ENCODE measurements around the gene PDGFC.

The PDGFC gene

GRCh38 chr4:156798438-156798837 is 173.2 kb downstream of the PDGFC start:
- Histone ChIP-seq H3K9me3 (ENCODE audit: control extremely low read depth in 1 of 5, control insufficient read depth in 4 of 5, insufficient read depth in 2 of 5, low read depth in 1 of 5, low read length in 4 of 5) (no peaks in the 10 kb centered on the region), H3K36me3 (ENCODE audit: control insufficient read depth in 4 of 4, insufficient read depth in 4 of 4, low read length in 3 of 4) (peaks cover 0 to 2% (median 0%) of the 10 kb centered on the region in 4 experiments), H3K27me3 (replicated peaks in 2 of 5; ENCODE audit: control insufficient read depth in 4 of 5, insufficient read depth in 5 of 5, low read length in 4 of 5) (no peaks in the 10 kb centered on the region), H3K4me3 (ENCODE audit: control insufficient read depth in 1 of 7, extremely low read depth in 1 of 7, insufficient read depth in 4 of 7, low read depth in 2 of 7, low read length in 6 of 7) (no peak overlapping the region), H3K4me1 (ENCODE audit: control extremely low read depth in 1 of 4, control insufficient read depth in 4 of 4, insufficient read depth in 4 of 4, low read length in 3 of 4) (no peaks in the 10 kb centered on the region), H3K27ac (ENCODE audit: insufficient read depth in 1 of 2, low read depth in 1 of 2, low read length in 2 of 2, poor library complexity in 1 of 2, severe bottlenecking in 2 of 2) (no peak overlapping the region)
- no peak for DNase-seq
- POLR2A ChIA-PET = no interaction called here
- CTCF ChIA-PET = no interaction called here
- WGBS (ENCODE audit: insufficient coverage) = no CpG with 5 or more reads among the region's 1 CpG

- CTCF ChIA-PET = no interaction called here
These were observed 174.4 kb downstream of the PDGFC start for GRCh38 chr4:156797206-156797605.

DNA sequence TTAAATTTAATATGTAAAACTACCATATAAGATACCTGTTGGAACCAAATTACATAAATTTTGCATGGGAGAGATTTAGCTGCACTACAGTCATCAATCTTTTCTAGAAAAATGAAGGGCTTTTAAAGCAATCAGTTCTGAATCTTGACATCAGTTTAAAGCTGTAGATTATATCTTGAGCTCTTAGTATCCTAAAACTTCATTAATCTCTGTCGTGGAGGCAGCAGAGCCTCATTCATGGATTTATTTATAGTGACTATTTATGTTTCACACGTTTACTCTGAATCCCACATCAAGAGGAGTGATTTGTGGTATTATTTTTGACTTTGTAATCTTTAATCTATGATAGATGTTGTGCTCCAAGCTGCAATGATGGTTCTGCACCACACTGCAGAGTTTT is 175.9 kb downstream of the PDGFC start:
- Histone ChIP-seq H3K9me3 (ENCODE audit: control extremely low read depth in 1 of 5, control insufficient read depth in 4 of 5, insufficient read depth in 2 of 5, low read depth in 1 of 5, low read length in 4 of 5) (no peaks in the 10 kb centered on the region), H3K27ac (ENCODE audit: insufficient read depth in 1 of 2, low read depth in 1 of 2, low read length in 2 of 2, poor library complexity in 1 of 2, severe bottlenecking in 2 of 2) (no peak overlapping the region), H3K27me3 (replicated peaks in 2 of 5; ENCODE audit: control insufficient read depth in 4 of 5, insufficient read depth in 5 of 5, low read length in 4 of 5) (no peaks in the 10 kb centered on the region), H3K36me3 (ENCODE audit: control insufficient read depth in 4 of 4, insufficient read depth in 4 of 4, low read length in 3 of 4) (peaks cover 0 to 1% (median 0%) of the 10 kb centered on the region in 4 experiments), H3K4me3 (ENCODE audit: control insufficient read depth in 1 of 7, extremely low read depth in 1 of 7, insufficient read depth in 4 of 7, low read depth in 2 of 7, low read length in 6 of 7) (no peak overlapping the region), H3K4me1 (ENCODE audit: control extremely low read depth in 1 of 4, control insufficient read depth in 4 of 4, insufficient read depth in 4 of 4, low read length in 3 of 4) (peaks cover 0 to 3% (median 0%) of the 10 kb centered on the region in 4 experiments)
- CTCF ChIA-PET = interaction anchor here (1.7 kb wide), 1 partner anchor 19 kb away, joined by 6 read pairs; no protein-coding TSS in a partner anchor
- DNase-seq = no peak
- POLR2A ChIA-PET = interaction anchor here (0.9 kb wide), 1 partner anchor 83 kb away, joined by 4 read pairs; no protein-coding TSS in a partner anchor
- no CpG with 5 or more reads among the region's 2 CpGs for WGBS (ENCODE audit: insufficient coverage)

More at GRCh38 chr4:156797206-156797605, 174.4 kb downstream of the PDGFC start:
- DNase-seq = no peak
- POLR2A ChIA-PET = no interaction called here
- Histone ChIP-seq H3K27me3 (replicated peaks in 2 of 5; ENCODE audit: control insufficient read depth in 4 of 5, insufficient read depth in 5 of 5, low read length in 4 of 5) (no peaks in the 10 kb centered on the region), H3K4me1 (ENCODE audit: control extremely low read depth in 1 of 4, control insufficient read depth in 4 of 4, insufficient read depth in 4 of 4, low read length in 3 of 4) (no peaks in the 10 kb centered on the region), H3K36me3 (ENCODE audit: control insufficient read depth in 4 of 4, insufficient read depth in 4 of 4, low read length in 3 of 4) (peaks cover 0 to 2% (median 0%) of the 10 kb centered on the region in 4 experiments), H3K4me3 (ENCODE audit: control insufficient read depth in 1 of 7, extremely low read depth in 1 of 7, insufficient read depth in 4 of 7, low read depth in 2 of 7, low read length in 6 of 7) (no peak overlapping the region), H3K9me3 (ENCODE audit: control extremely low read depth in 1 of 5, control insufficient read depth in 4 of 5, insufficient read depth in 2 of 5, low read depth in 1 of 5, low read length in 4 of 5) (no peaks in the 10 kb centered on the region), H3K27ac (ENCODE audit: insufficient read depth in 1 of 2, low read depth in 1 of 2, low read length in 2 of 2, poor library complexity in 1 of 2, severe bottlenecking in 2 of 2) (no peak overlapping the region)
- WGBS (ENCODE audit: insufficient coverage) = 100% methylated on average over 1 of the region's 5 CpGs

DNA sequence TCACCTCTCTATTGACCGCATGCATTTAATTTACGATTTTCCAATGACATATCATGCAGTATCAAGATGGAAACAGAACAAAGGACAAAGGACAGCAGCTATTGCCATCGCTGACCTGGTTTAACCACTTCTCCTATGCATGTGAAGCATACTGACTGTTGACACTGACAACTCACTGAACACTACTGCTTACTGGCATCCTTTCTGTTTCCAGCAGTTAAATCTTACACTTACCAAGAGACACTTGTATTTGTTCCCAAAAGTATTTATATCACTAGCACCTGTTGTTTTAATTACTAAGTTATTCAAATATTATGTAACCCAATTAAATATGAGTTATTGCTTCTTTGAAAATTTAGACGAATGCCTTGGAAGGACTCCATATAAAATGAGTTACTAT is 176.7 kb downstream of the PDGFC start:
- Histone ChIP-seq H3K9me3 (ENCODE audit: control extremely low read depth in 1 of 5, control insufficient read depth in 4 of 5, insufficient read depth in 2 of 5, low read depth in 1 of 5, low read length in 4 of 5) (no peaks in the 10 kb centered on the region), H3K4me3 (ENCODE audit: control insufficient read depth in 1 of 7, extremely low read depth in 1 of 7, insufficient read depth in 4 of 7, low read depth in 2 of 7, low read length in 6 of 7) (no peak overlapping the region), H3K36me3 (ENCODE audit: control insufficient read depth in 4 of 4, insufficient read depth in 4 of 4, low read length in 3 of 4) (peaks cover 0 to 1% (median 0%) of the 10 kb centered on the region in 4 experiments), H3K27ac (ENCODE audit: insufficient read depth in 1 of 2, low read depth in 1 of 2, low read length in 2 of 2, poor library complexity in 1 of 2, severe bottlenecking in 2 of 2) (no peak overlapping the region), H3K4me1 (ENCODE audit: control extremely low read depth in 1 of 4, control insufficient read depth in 4 of 4, insufficient read depth in 4 of 4, low read length in 3 of 4) (peaks cover 0 to 3% (median 0%) of the 10 kb centered on the region in 4 experiments), H3K27me3 (replicated peaks in 2 of 5; ENCODE audit: control insufficient read depth in 4 of 5, insufficient read depth in 5 of 5, low read length in 4 of 5) (no peaks in the 10 kb centered on the region)
- POLR2A ChIA-PET = interaction anchor here (0.9 kb wide), 1 partner anchor 84 kb away, joined by 4 read pairs; no protein-coding TSS in a partner anchor
- CTCF ChIA-PET = interaction anchor here (1.7 kb wide), 1 partner anchor 19 kb away, joined by 6 read pairs; no protein-coding TSS in a partner anchor
- WGBS (ENCODE audit: insufficient coverage) = 100% methylated on average over 3 of the region's 4 CpGs
- DNase-seq = no peak

DNA sequence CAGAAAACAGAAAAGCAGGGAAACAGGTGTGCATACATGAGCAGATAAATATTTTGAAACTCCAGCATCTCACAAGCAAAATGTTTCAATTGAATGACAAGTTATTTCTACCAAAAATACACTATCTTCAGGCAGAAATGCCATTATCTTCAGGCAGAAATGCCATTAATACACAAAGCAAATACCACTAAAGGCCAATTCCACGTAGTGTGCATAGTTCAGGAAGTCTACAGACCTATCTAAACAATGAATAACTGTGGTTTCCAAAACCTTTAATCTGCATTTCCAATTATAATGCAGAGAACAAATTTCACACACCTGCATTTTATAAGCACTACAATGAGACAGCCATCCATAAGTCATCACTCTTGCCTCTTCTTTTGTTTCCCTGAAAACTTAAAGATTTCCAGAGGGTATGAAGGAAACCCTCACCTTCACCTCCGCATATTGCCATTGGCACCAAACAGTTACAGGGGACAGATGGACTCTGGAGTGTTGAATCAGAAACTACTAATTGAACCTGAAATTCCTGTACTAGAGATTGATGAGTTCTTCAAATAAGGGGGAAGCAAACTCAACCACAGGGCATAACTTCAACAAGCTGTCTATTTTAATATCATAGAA is 179.0 kb downstream of the PDGFC start:
- peaks cover 3 to 15% (median 7%) of the 10 kb centered on the region in 4 experiments for H3K4me1 ChIP-seq (ENCODE audit: control extremely low read depth in 1 of 4, control insufficient read depth in 4 of 4, insufficient read depth in 4 of 4, low read length in 3 of 4)
- ChIA-PET POLR2A (no interaction called here), CTCF (no interaction called here)
- no peaks in the 10 kb centered on the region for H3K9me3 ChIP-seq (ENCODE audit: control extremely low read depth in 1 of 5, control insufficient read depth in 4 of 5, insufficient read depth in 2 of 5, low read depth in 1 of 5, low read length in 4 of 5)
- no peaks in the 10 kb centered on the region for H3K27me3 ChIP-seq (replicated peaks in 2 of 5; ENCODE audit: control insufficient read depth in 4 of 5, insufficient read depth in 5 of 5, low read length in 4 of 5)
- 80% methylated on average over 1 of the region's 2 CpGs for WGBS (ENCODE audit: insufficient coverage)
- no peak overlapping the region for H3K4me3 ChIP-seq (ENCODE audit: control insufficient read depth in 1 of 7, extremely low read depth in 1 of 7, insufficient read depth in 4 of 7, low read depth in 2 of 7, low read length in 6 of 7)
- no peak for DNase-seq
- no peak overlapping the region for H3K27ac ChIP-seq (ENCODE audit: insufficient read depth in 1 of 2, low read depth in 1 of 2, low read length in 2 of 2, poor library complexity in 1 of 2, severe bottlenecking in 2 of 2)
- H3K36me3 ChIP-seq (ENCODE audit: control insufficient read depth in 4 of 4, insufficient read depth in 4 of 4, low read length in 3 of 4) = peaks cover 0 to 1% (median 0%) of the 10 kb centered on the region in 4 experiments

GRCh38 chr4:156790866-156791265 is 180.7 kb downstream of the PDGFC start:
- H3K4me1 ChIP-seq (ENCODE audit: control extremely low read depth in 1 of 4, control insufficient read depth in 4 of 4, insufficient read depth in 4 of 4, low read length in 3 of 4) = peaks cover 3 to 15% (median 7%) of the 10 kb centered on the region in 4 experiments
- 29% methylated on average over 1 of the region's 1 CpG for WGBS (ENCODE audit: insufficient coverage)
- H3K36me3 ChIP-seq (ENCODE audit: control insufficient read depth in 4 of 4, insufficient read depth in 4 of 4, low read length in 3 of 4) = peaks cover 0 to 1% (median 0%) of the 10 kb centered on the region in 4 experiments
- CTCF ChIA-PET = interaction anchor here (0.9 to 2.0 kb wide), 2 partner anchors 10 to 30 kb away, joined by 3 to 5 read pairs; no protein-coding TSS in a partner anchor
- H3K27ac ChIP-seq (ENCODE audit: insufficient read depth in 1 of 2, low read depth in 1 of 2, low read length in 2 of 2, poor library complexity in 1 of 2, severe bottlenecking in 2 of 2) = no peak overlapping the region
- H3K4me3 ChIP-seq (ENCODE audit: control insufficient read depth in 1 of 7, extremely low read depth in 1 of 7, insufficient read depth in 4 of 7, low read depth in 2 of 7, low read length in 6 of 7) = no peak overlapping the region
- no peaks in the 10 kb centered on the region for H3K27me3 ChIP-seq (replicated peaks in 2 of 5; ENCODE audit: control insufficient read depth in 4 of 5, insufficient read depth in 5 of 5, low read length in 4 of 5)
- DNase-seq = no peak
- POLR2A ChIA-PET = no interaction called here
- no peaks in the 10 kb centered on the region for H3K9me3 ChIP-seq (ENCODE audit: control extremely low read depth in 1 of 5, control insufficient read depth in 4 of 5, insufficient read depth in 2 of 5, low read depth in 1 of 5, low read length in 4 of 5)

GRCh38 chr4:156788782-156789181 is 182.8 kb downstream of the PDGFC start:
- DNase-seq = peak in 2 of 3 donors; percentile 39 to 60
- CTCF ChIA-PET = interaction anchor here (1.3 to 1.6 kb wide), 2 partner anchors 21 to 180 kb away, joined by 3 read pairs; no protein-coding TSS in a partner anchor
- Histone ChIP-seq H3K27me3 (replicated peaks in 2 of 5; ENCODE audit: control insufficient read depth in 4 of 5, insufficient read depth in 5 of 5, low read length in 4 of 5) (no peaks in the 10 kb centered on the region), H3K4me3 (ENCODE audit: control insufficient read depth in 1 of 7, extremely low read depth in 1 of 7, insufficient read depth in 4 of 7, low read depth in 2 of 7, low read length in 6 of 7) (no peak overlapping the region), H3K36me3 (ENCODE audit: control insufficient read depth in 4 of 4, insufficient read depth in 4 of 4, low read length in 3 of 4) (peaks cover 0 to 3% (median under 1%) of the 10 kb centered on the region in 4 experiments), H3K27ac (ENCODE audit: insufficient read depth in 1 of 2, low read depth in 1 of 2, low read length in 2 of 2, poor library complexity in 1 of 2, severe bottlenecking in 2 of 2) (no peak overlapping the region), H3K4me1 (ENCODE audit: control extremely low read depth in 1 of 4, control insufficient read depth in 4 of 4, insufficient read depth in 4 of 4, low read length in 3 of 4) (peaks cover 3 to 15% (median 7%) of the 10 kb centered on the region in 4 experiments), H3K9me3 (ENCODE audit: control extremely low read depth in 1 of 5, control insufficient read depth in 4 of 5, insufficient read depth in 2 of 5, low read depth in 1 of 5, low read length in 4 of 5) (no peaks in the 10 kb centered on the region)
- POLR2A ChIA-PET = interaction anchor here (0.9 kb wide), 1 partner anchor 49 kb away, joined by 3 read pairs; no protein-coding TSS in a partner anchor

Measured in common myeloid progenitor, CD34-positive (primary cell).